SK-N-SH treated with all-trans-retinoic acid at 6 μM for 48 hours (cell line): ENCODE measurements around the gene MAFF.

Experiments
- ATAC-seq: fragments of 200-7000 bp; cut with Tn5 transposase; 3 replicates; pipeline ENCODE4 v1.9.1; 2020; ENCODE audit warnings: mild to moderate bottlenecking, moderate library complexity
- ARNTL ChIP-seq: fragments of 450-650 bp; formaldehyde crosslinking; IDR thresholded peaks from 2 replicates; pipeline ENCODE4 v1.5.0; 2020; ENCODE audit warnings: low read depth, mild to moderate bottlenecking, moderate library complexity, borderline replicate concordance
- BACH2 ChIP-seq: fragments of 250-450 bp; sonication (Bioruptor Pico); IDR thresholded peaks from 2 replicates; pipeline ENCODE4 v1.9.0; 2021; ENCODE audit warnings: mild to moderate bottlenecking, borderline replicate concordance
- CSDC2 ChIP-seq: fragments of 250-450 bp; sonication (Bioruptor Pico); IDR thresholded peaks from 2 replicates; pipeline ENCODE4 v1.5.0; 2020; ENCODE audit warnings: mild to moderate bottlenecking, moderate library complexity
- ESRRG ChIP-seq: fragments of 250-450 bp; sonication (Bioruptor Pico); IDR thresholded peaks from 2 replicates; pipeline ENCODE4 v1.6.1; 2021; ENCODE audit warnings: mild to moderate bottlenecking
- GLIS3 ChIP-seq: fragments of 250-450 bp; sonication (Bioruptor Pico); IDR thresholded peaks from 2 replicates; pipeline ENCODE4 v1.5.0; 2020; ENCODE audit warnings: mild to moderate bottlenecking, moderate library complexity
- ISL1 ChIP-seq: fragments of 250-450 bp; sonication (Bioruptor Pico); IDR thresholded peaks from 2 replicates; pipeline ENCODE4 v2.1.2; 2022; ENCODE audit warnings: mild to moderate bottlenecking, moderate library complexity
- OSR1 ChIP-seq: fragments of 250-450 bp; sonication (Bioruptor Pico); IDR thresholded peaks from 2 replicates; pipeline ENCODE4 v1.8.0; 2022; ENCODE audit warnings: moderate library complexity, mild to moderate bottlenecking, inconsistent platforms
- PPARA ChIP-seq: fragments of 250-450 bp; sonication (Bioruptor Pico); IDR thresholded peaks from 2 replicates; pipeline ENCODE4 v1.5.0; 2020; ENCODE audit warnings: mild to moderate bottlenecking, borderline replicate concordance
- RARB ChIP-seq: fragments of 250-450 bp; sonication (Bioruptor Pico); IDR thresholded peaks from 2 replicates; pipeline ENCODE4 v1.8.0; 2021; ENCODE audit warnings: mild to moderate bottlenecking, moderate library complexity
- SNAI2 ChIP-seq: fragments of 250-450 bp; sonication (Bioruptor Pico); IDR thresholded peaks from 2 replicates; pipeline ENCODE4 v1.5.0; 2020; ENCODE audit warnings: mild to moderate bottlenecking, moderate library complexity
- TCF4 ChIP-seq: fragments of 250-450 bp; sonication (Bioruptor Pico); IDR thresholded peaks from 2 replicates; pipeline ENCODE4 v1.8.0; 2021; ENCODE audit warnings: mild to moderate bottlenecking, moderate library complexity, borderline replicate concordance
- TOX ChIP-seq: fragments of 250-450 bp; sonication (Bioruptor Pico); IDR thresholded peaks from 2 replicates; pipeline ENCODE4 v1.8.0; 2021; ENCODE audit warnings: mild to moderate bottlenecking, moderate library complexity, borderline replicate concordance
- ZC3H10 ChIP-seq: fragments of 250-450 bp; sonication (Bioruptor Pico); IDR thresholded peaks from 2 replicates; pipeline ENCODE4 v1.5.1; 2021; ENCODE audit warnings: mild to moderate bottlenecking, moderate library complexity
- ZFP3 ChIP-seq: fragments of 250-450 bp; sonication (Bioruptor Pico); IDR thresholded peaks from 2 replicates; pipeline ENCODE4 v1.5.0; 2020; ENCODE audit warnings: mild to moderate bottlenecking, moderate library complexity
- ZFP30 ChIP-seq: fragments of 450-650 bp; formaldehyde crosslinking; IDR thresholded peaks from 2 replicates; pipeline ENCODE4 v1.5.0; 2022; ENCODE audit warnings: mild to moderate bottlenecking, moderate library complexity
- ZNF565 ChIP-seq: fragments of 450-650 bp; formaldehyde crosslinking; conservative IDR thresholded peaks from 2 replicates; pipeline ENCODE4 v1.5.0; 2020; ENCODE audit warnings: low read depth, mild to moderate bottlenecking, moderate library complexity
- ZNF70 ChIP-seq: fragments of 450-650 bp; formaldehyde crosslinking; IDR thresholded peaks from 2 replicates; pipeline ENCODE4 v1.5.0; 2020; ENCODE audit warnings: mild to moderate bottlenecking, moderate library complexity
- ZNF8 ChIP-seq: fragments of 450-650 bp; formaldehyde crosslinking; IDR thresholded peaks from 2 replicates; pipeline ENCODE4 v1.5.0; 2020; ENCODE audit warnings: mild to moderate bottlenecking, moderate library complexity
- TF ChIP-seq, protein P1 (sequence below): fragments of 250-450 bp; sonication (Bioruptor Pico); IDR thresholded peaks from 2 replicates; pipeline ENCODE4 v1.8.0; 2021; ENCODE audit warnings: low read depth, mild to moderate bottlenecking, moderate library complexity, borderline replicate concordance
- TF ChIP-seq, protein P2 (sequence below): fragments of 250-450 bp; sonication (Bioruptor Pico); IDR thresholded peaks from 2 replicates; pipeline ENCODE4 v1.5.1; 2021; ENCODE audit warnings: mild to moderate bottlenecking, moderate library complexity
- TF ChIP-seq, protein P3 (sequence below): fragments of 250-450 bp; sonication (Bioruptor Pico); IDR thresholded peaks from 2 replicates; pipeline ENCODE4 v1.5.1; 2020; ENCODE audit warnings: low read depth, mild to moderate bottlenecking, moderate library complexity
- TF ChIP-seq, protein P4 (sequence below): fragments of 250-450 bp; sonication (Bioruptor Pico); IDR thresholded peaks from 2 replicates; pipeline ENCODE4 v1.5.0; 2020; ENCODE audit warnings: mild to moderate bottlenecking, moderate library complexity
- TF ChIP-seq, protein P5 (sequence below): fragments of 250-450 bp; sonication (Bioruptor Pico); IDR thresholded peaks from 2 replicates; pipeline ENCODE4 v1.8.0; 2020; ENCODE audit warnings: mild to moderate bottlenecking, moderate library complexity, borderline replicate concordance

Gene MAFF

DNA sequence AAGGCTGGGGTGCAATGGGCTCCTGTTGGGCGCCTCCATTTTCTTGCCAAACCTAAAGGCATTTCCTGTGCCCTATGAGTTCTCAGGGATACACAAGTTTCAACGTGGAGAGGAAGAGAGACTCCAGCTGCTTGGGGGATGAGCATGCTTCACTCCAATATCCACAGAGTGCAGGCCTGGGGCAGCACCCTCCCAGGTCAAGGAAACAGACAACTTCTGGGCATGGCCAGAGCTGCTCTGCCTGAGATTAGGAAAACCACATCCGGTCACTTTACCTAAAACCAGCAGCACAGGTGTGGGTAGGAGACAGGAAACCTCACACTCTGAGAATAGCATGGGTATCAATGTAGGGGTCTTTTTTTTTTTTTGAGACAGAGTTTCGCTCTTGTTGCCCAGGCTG lies 42.3 kb downstream of the MAFF start:
- TF ChIP-seq, protein P1, sequence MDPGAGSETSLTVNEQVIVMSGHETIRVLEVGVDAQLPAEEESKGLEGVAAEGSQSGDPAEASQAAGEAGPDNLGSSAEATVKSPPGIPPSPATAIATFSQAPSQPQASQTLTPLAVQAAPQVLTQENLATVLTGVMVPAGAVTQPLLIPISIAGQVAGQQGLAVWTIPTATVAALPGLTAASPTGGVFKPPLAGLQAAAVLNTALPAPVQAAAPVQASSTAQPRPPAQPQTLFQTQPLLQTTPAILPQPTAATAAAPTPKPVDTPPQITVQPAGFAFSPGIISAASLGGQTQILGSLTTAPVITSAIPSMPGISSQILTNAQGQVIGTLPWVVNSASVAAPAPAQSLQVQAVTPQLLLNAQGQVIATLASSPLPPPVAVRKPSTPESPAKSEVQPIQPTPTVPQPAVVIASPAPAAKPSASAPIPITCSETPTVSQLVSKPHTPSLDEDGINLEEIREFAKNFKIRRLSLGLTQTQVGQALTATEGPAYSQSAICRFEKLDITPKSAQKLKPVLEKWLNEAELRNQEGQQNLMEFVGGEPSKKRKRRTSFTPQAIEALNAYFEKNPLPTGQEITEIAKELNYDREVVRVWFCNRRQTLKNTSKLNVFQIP (CRISPR knock-in tag): no peak
- TF ChIP-seq, protein P2, sequence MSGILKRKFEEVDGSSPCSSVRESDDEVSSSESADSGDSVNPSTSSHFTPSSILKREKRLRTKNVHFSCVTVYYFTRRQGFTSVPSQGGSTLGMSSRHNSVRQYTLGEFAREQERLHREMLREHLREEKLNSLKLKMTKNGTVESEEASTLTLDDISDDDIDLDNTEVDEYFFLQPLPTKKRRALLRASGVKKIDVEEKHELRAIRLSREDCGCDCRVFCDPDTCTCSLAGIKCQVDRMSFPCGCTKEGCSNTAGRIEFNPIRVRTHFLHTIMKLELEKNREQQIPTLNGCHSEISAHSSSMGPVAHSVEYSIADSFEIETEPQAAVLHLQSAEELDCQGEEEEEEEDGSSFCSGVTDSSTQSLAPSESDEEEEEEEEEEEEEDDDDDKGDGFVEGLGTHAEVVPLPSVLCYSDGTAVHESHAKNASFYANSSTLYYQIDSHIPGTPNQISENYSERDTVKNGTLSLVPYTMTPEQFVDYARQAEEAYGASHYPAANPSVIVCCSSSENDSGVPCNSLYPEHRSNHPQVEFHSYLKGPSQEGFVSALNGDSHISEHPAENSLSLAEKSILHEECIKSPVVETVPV (CRISPR knock-in tag): no peak
- TF ChIP-seq ISL1 (CRISPR knock-in tag): no peak
- no peak for TF ChIP-seq ZNF565
- TF ChIP-seq TOX (CRISPR knock-in tag): no peak
- no peak for TF ChIP-seq ARNTL (CRISPR knock-in tag)
- no peak for TF ChIP-seq ZNF70 (CRISPR knock-in tag)
- no peak for TF ChIP-seq ZFP3 (CRISPR knock-in tag)
- TF ChIP-seq ZC3H10 (CRISPR knock-in tag): no peak
- TF ChIP-seq GLIS3 (CRISPR knock-in tag): no peak
- no peak for TF ChIP-seq SNAI2 (CRISPR knock-in tag)
- TF ChIP-seq, protein P3, sequence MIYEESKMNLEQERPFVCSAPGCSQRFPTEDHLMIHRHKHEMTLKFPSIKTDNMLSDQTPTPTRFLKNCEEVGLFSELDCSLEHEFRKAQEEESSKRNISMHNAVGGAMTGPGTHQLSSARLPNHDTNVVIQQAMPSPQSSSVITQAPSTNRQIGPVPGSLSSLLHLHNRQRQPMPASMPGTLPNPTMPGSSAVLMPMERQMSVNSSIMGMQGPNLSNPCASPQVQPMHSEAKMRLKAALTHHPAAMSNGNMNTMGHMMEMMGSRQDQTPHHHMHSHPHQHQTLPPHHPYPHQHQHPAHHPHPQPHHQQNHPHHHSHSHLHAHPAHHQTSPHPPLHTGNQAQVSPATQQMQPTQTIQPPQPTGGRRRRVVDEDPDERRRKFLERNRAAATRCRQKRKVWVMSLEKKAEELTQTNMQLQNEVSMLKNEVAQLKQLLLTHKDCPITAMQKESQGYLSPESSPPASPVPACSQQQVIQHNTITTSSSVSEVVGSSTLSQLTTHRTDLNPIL (CRISPR knock-in tag): no peak
- TF ChIP-seq PPARA: no peak
- TF ChIP-seq OSR1 (CRISPR knock-in tag): no peak
- no peak for TF ChIP-seq TCF4 (CRISPR knock-in tag)
- TF ChIP-seq CSDC2: no peak
- TF ChIP-seq, all 23 proteins: peak for 0
- ATAC-seq: no peak

DNA sequence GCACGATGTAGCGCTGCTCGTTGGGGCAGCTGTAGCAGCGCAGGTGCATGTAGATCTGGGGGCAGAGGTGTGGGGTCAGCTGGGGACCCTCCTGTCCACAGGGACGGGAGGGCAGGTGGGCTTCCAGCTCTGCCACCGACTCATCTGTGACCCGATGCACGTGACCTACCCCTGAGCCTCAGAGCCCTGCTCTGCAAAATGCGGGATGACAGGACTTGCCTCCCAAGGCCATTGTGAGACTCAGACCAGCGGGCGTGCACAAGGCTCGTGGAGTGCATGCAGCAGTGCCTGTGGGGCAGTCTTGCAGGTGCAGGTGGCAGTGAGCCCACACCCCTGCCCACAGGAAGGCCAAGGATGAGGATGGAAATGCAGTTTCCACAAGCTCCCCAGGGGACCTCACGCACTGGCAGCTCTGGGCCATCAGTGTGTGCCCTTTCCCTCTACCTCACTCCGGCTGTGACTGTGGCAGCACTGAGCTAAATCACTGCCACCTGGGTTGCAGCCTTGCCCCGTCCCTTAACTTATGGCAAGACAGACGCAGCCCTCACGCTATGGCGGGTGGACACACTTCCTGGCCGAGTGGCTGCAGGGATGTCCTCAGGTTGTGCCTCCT lies 44.4 kb downstream of the MAFF start:
- no peak for ATAC-seq
- TF ChIP-seq ZFP30 (no peak), ZNF565 (no peak), BACH2 (no peak), ZNF70 (CRISPR knock-in tag) (no peak), GLIS3 (CRISPR knock-in tag) (no peak), PPARA (no peak), ZNF8 (CRISPR knock-in tag) (no peak), ZFP3 (CRISPR knock-in tag) (no peak), CSDC2 (no peak)
- TF ChIP-seq, all 23 proteins: peak for 0

DNA sequence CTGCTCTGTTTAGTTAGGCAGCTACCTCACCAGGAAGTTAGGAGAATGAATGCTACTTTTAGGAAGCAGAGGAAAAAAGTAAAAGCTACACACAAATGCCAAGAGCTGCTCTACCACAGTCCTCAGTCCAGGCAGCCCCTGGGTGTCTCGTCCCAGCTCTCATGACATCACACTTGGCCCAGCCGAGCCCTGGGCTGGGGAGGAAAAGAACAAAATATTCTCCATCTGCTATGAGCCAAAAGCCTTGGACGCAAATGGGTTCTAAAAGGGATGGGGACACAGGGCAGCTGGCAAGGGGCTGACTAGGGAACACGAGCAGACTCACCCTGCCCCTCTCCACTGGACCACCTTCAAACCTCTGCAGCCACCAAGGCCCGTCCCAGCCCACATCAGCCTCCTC lies 44.9 kb downstream of the MAFF start:
- ATAC-seq: no peak
- TF ChIP-seq TOX (CRISPR knock-in tag): no peak
- TF ChIP-seq, protein P1 (CRISPR knock-in tag): no peak
- TF ChIP-seq, protein P3 (CRISPR knock-in tag): no peak
- no peak for TF ChIP-seq ARNTL (CRISPR knock-in tag)
- TF ChIP-seq ZNF8 (CRISPR knock-in tag): no peak
- TF ChIP-seq, protein P4, sequence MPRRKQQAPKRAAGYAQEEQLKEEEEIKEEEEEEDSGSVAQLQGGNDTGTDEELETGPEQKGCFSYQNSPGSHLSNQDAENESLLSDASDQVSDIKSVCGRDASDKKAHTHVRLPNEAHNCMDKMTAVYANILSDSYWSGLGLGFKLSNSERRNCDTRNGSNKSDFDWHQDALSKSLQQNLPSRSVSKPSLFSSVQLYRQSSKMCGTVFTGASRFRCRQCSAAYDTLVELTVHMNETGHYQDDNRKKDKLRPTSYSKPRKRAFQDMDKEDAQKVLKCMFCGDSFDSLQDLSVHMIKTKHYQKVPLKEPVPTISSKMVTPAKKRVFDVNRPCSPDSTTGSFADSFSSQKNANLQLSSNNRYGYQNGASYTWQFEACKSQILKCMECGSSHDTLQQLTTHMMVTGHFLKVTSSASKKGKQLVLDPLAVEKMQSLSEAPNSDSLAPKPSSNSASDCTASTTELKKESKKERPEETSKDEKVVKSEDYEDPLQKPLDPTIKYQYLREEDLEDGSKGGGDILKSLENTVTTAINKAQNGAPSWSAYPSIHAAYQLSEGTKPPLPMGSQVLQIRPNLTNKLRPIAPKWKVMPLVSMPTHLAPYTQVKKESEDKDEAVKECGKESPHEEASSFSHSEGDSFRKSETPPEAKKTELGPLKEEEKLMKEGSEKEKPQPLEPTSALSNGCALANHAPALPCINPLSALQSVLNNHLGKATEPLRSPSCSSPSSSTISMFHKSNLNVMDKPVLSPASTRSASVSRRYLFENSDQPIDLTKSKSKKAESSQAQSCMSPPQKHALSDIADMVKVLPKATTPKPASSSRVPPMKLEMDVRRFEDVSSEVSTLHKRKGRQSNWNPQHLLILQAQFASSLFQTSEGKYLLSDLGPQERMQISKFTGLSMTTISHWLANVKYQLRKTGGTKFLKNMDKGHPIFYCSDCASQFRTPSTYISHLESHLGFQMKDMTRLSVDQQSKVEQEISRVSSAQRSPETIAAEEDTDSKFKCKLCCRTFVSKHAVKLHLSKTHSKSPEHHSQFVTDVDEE (CRISPR knock-in tag): no peak
- TF ChIP-seq ESRRG (CRISPR knock-in tag): no peak
- no peak for TF ChIP-seq PPARA
- no peak for TF ChIP-seq TCF4 (CRISPR knock-in tag)
- TF ChIP-seq, protein P2 (CRISPR knock-in tag): no peak
- no peak for TF ChIP-seq ZC3H10 (CRISPR knock-in tag)
- TF ChIP-seq RARB: no peak
- TF ChIP-seq ZNF565: no peak
- TF ChIP-seq, protein P5, sequence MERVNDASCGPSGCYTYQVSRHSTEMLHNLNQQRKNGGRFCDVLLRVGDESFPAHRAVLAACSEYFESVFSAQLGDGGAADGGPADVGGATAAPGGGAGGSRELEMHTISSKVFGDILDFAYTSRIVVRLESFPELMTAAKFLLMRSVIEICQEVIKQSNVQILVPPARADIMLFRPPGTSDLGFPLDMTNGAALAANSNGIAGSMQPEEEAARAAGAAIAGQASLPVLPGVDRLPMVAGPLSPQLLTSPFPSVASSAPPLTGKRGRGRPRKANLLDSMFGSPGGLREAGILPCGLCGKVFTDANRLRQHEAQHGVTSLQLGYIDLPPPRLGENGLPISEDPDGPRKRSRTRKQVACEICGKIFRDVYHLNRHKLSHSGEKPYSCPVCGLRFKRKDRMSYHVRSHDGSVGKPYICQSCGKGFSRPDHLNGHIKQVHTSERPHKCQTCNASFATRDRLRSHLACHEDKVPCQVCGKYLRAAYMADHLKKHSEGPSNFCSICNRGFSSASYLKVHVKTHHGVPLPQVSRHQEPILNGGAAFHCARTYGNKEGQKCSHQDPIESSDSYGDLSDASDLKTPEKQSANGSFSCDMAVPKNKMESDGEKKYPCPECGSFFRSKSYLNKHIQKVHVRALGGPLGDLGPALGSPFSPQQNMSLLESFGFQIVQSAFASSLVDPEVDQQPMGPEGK (CRISPR knock-in tag): no peak
- no peak for TF ChIP-seq ZFP30
- no peak for TF ChIP-seq ZFP3 (CRISPR knock-in tag)
- no peak for TF ChIP-seq CSDC2
- TF ChIP-seq ISL1 (CRISPR knock-in tag): no peak
